ENCODE data around the gene FZD10. TPM values are rescaled to one million over a fixed set of nuclear protein-coding genes. Genes with fewer than 3 reads are reported as not detected.

Gene FZD10
- total RNA-seq, 2 experiments from 2014 or later: not detected

GRCh38 chr12:130178282-130178681, 16.0 kb downstream of the FZD10 start:
- Mint-ChIP-seq H3K4me3 (no peak overlapping the region), H3K4me1 (ENCODE audit: low read depth) (no peaks in the 10 kb centered on the region), H3K27ac (no peak overlapping the region), H3K27me3 (ENCODE audit: low read depth) (peaks cover 53% of the 10 kb centered on the region), H3K36me3 (ENCODE audit: low read depth) (peaks cover 4% of the 10 kb centered on the region), H3K9me3 (peaks cover 9% of the 10 kb centered on the region)
- intact Hi-C loops (cut with micrococcal nuclease): no loop called here
- no peak for DNase-seq
- CTCF ChIA-PET: interaction anchor here (0.6 to 0.7 kb wide), 2 partner anchors 434 to 1484 kb away, joined by 3 to 4 read pairs; no protein-coding TSS in a partner anchor

DNA sequence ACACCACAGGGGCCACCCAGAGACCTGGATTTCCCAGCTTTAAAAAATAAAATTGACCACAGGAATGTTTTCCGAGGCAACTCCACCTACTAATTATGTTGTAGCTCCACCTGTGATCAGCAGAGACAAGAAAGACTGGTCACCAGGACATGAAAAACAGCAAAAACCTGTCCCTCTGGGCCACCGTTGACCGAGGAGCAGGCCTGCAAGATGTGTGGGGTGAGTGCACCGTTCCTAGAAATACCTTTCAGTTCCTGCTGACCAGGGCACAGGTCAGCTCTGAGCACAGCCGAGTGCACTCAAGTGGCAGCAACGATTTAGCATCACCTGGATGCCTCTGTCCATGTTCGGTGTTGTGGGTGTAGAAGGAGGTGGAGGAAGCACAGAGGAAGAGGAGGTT, 16.9 kb downstream of the FZD10 start:
- peaks cover 4% of the 10 kb centered on the region for H3K36me3 Mint-ChIP-seq (ENCODE audit: low read depth)
- no peak overlapping the region for H3K4me3 Mint-ChIP-seq
- no peak overlapping the region for H3K27ac Mint-ChIP-seq
- DNase-seq: no peak
- no peaks in the 10 kb centered on the region for H3K4me1 Mint-ChIP-seq (ENCODE audit: low read depth)
- H3K9me3 Mint-ChIP-seq: peaks cover 9% of the 10 kb centered on the region
- peaks cover 53% of the 10 kb centered on the region for H3K27me3 Mint-ChIP-seq (ENCODE audit: low read depth)
- intact Hi-C loops (cut with micrococcal nuclease): no loop called here
- CTCF ChIA-PET: no interaction called here

GRCh38 chr12:130179621-130180020, 17.4 kb downstream of the FZD10 start:
- peaks cover 9% of the 10 kb centered on the region for H3K9me3 Mint-ChIP-seq
- CTCF ChIA-PET: no interaction called here
- H3K4me3 Mint-ChIP-seq: no peak overlapping the region
- peaks cover 49% of the 10 kb centered on the region for H3K27me3 Mint-ChIP-seq (ENCODE audit: low read depth)
- no peaks in the 10 kb centered on the region for H3K4me1 Mint-ChIP-seq (ENCODE audit: low read depth)
- DNase-seq: no peak
- peaks cover 4% of the 10 kb centered on the region for H3K36me3 Mint-ChIP-seq (ENCODE audit: low read depth)
- H3K27ac Mint-ChIP-seq: no peak overlapping the region
- intact Hi-C loops (cut with micrococcal nuclease): no loop called here

GRCh38 chr12:130181211-130181610, 18.9 kb downstream of the FZD10 start:
- Mint-ChIP-seq H3K4me3 (no peak overlapping the region), H3K27me3 (ENCODE audit: low read depth) (peaks cover 37% of the 10 kb centered on the region), H3K27ac (no peak overlapping the region), H3K9me3 (peaks cover 6% of the 10 kb centered on the region), H3K4me1 (ENCODE audit: low read depth) (no peaks in the 10 kb centered on the region), H3K36me3 (ENCODE audit: low read depth) (peaks cover 4% of the 10 kb centered on the region)
- CTCF ChIA-PET: interaction anchor here (0.6 kb wide), 1 partner anchor 233 kb away, joined by 3 read pairs; no protein-coding TSS in a partner anchor
- no peak for DNase-seq
- intact Hi-C loops (cut with micrococcal nuclease): no loop called here

DNA sequence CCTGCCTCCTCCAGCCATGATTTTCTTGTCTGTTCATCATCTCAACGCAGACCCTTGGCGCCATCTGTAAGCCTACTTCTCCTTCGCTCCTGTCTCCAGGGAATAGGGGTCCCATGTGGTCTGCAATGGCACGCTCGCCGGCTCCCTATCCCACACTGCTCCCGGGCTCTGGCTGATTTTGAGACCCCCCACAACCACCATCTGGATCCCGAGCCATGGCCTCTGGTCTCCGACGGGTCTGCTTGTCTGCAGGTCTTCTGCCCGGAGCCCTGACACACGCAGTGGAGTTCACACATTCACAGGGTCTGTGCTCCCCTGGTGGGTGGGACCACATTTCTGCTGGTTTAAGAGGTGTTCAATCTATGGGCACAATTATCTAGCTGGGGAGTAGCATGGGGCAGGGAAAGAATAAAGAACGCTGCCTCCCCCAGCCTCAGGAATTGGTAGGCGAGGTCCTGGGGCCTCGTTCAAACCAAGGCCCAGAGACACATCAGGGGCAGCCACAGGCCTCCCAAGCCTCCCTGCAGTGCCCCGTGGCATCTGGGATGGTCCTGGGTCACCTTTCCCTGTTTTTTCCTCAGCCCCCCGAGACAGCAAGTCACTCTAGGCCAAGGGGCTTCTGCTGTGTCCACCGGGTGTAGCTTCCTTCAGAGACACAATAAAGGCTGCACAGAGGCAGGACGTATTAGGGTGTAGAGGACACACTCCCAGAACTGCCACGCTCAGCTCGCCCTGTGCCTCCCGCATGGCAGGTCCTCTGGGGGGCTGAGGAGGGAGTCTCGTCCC, 21.5 kb downstream of the FZD10 start:
- no peak overlapping the region for H3K27ac Mint-ChIP-seq
- H3K27me3 Mint-ChIP-seq (ENCODE audit: low read depth): peaks cover 28% of the 10 kb centered on the region
- H3K4me1 Mint-ChIP-seq (ENCODE audit: low read depth): no peaks in the 10 kb centered on the region
- intact Hi-C loops (cut with micrococcal nuclease): no loop called here
- peaks cover 4% of the 10 kb centered on the region for H3K36me3 Mint-ChIP-seq (ENCODE audit: low read depth)
- CTCF ChIA-PET: no interaction called here
- DNase-seq: no peak
- peaks cover 5% of the 10 kb centered on the region for H3K9me3 Mint-ChIP-seq
- no peak overlapping the region for H3K4me3 Mint-ChIP-seq

GRCh38 chr12:130184404-130185090, 22.3 kb downstream of the FZD10 start:
- intact Hi-C loops (cut with micrococcal nuclease): no loop called here
- DNase-seq: no peak
- Mint-ChIP-seq H3K27me3 (ENCODE audit: low read depth) (peaks cover 27% of the 10 kb centered on the region), H3K4me1 (ENCODE audit: low read depth) (no peaks in the 10 kb centered on the region), H3K9me3 (peaks cover 5% of the 10 kb centered on the region), H3K27ac (no peak overlapping the region), H3K36me3 (ENCODE audit: low read depth) (peaks cover 4% of the 10 kb centered on the region), H3K4me3 (no peak overlapping the region)
- CTCF ChIA-PET: no interaction called here

DNA sequence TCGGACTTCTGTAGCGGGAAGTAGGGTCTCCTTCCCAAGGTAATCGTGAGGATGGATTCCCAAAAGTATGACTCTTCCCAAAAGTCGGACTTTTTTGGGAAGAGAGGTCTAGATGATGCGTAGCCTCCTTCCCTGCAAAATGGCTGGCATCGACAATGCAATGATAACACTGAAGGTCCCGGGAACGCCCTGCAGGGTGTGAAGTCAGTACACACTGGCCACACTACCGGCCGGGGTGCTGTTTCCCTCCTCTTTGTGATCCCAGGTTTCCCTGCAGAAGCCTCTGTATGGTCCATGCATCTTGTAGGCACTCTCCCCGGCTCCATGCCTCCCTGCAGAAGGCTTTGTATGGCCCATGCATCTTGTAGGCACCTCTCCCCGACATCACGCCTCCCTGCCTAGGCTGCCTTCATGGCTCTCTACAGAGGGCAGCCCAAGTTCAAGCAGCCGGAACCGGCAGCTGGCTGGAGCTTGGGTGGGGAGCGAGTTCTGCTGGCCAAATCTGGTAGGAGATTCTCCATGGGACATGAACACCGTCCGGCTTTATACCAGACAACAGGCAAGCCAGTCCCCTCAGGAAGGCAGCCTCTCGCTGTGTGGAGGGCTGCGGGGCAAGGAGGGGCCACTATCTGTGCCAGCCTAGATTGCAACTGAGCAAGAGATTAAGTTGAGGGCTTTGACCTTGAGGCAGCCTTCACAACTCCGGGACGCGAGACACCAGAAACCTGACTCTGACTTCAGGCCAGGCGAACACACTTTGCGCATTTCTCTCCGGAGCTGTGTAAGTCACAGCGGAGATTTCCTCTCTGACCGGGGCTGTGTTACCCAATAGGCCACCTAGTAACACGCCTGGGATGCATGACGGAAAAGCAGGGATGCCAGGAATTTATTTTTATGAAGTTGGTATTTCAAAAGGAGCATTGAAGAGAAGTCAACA, 23.5 kb downstream of the FZD10 start:
- intact Hi-C loops (cut with micrococcal nuclease): no loop called here
- Mint-ChIP-seq H3K4me3 (no peak overlapping the region), H3K27ac (no peak overlapping the region), H3K4me1 (ENCODE audit: low read depth) (no peaks in the 10 kb centered on the region), H3K9me3 (peaks cover 5% of the 10 kb centered on the region), H3K27me3 (ENCODE audit: low read depth) (peaks cover 25% of the 10 kb centered on the region), H3K36me3 (ENCODE audit: low read depth) (peaks cover 4% of the 10 kb centered on the region)
- DNase-seq: no peak
- CTCF ChIA-PET: no interaction called here

DNA sequence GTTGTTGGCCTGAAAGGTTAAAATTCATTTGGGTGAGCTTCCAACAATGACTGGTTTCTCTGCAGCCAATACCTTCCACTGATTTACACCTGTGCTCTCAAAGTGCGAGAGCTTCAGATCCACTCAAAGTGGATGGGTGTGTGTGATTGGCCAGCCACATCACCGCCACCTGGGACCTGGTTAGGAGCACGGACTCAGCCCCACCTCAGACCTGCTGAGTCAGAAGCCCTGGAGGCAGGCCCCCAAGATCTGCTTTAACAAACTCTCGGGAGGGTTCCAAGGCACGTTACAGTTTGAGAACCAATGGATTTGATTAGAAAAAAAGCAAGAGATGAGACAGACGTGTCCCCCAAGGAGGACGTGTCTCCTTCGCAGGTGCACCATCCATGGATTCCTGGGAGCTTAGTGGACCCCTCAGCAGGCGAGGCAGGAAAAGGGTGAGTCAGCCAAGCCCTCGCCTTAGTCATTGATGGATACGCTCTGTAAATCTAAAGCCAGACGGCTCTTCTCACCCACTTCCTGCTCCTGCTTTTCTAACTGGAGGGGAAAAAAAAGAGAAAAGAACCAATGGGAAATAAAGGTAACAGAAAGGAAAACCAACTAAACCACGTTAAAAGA, 24.5 kb downstream of the FZD10 start:
- intact Hi-C loops (cut with micrococcal nuclease): no loop called here
- Mint-ChIP-seq H3K27me3 (ENCODE audit: low read depth) (peaks cover 20% of the 10 kb centered on the region), H3K4me3 (no peak overlapping the region), H3K36me3 (ENCODE audit: low read depth) (peaks cover 4% of the 10 kb centered on the region), H3K9me3 (peaks cover 5% of the 10 kb centered on the region), H3K4me1 (ENCODE audit: low read depth) (no peaks in the 10 kb centered on the region), H3K27ac (no peak overlapping the region)
- CTCF ChIA-PET: no interaction called here
- DNase-seq: no peak

- DNase-seq: no peak
- intact Hi-C loops (cut with micrococcal nuclease): no loop called here
- no peaks in the 10 kb centered on the region for H3K4me1 Mint-ChIP-seq (ENCODE audit: low read depth)
- no peaks in the 10 kb centered on the region for H3K9me3 Mint-ChIP-seq
- peaks cover 13% of the 10 kb centered on the region for H3K27me3 Mint-ChIP-seq (ENCODE audit: low read depth)
- H3K36me3 Mint-ChIP-seq (ENCODE audit: low read depth): no peaks in the 10 kb centered on the region
- H3K4me3 Mint-ChIP-seq: no peak overlapping the region
- CTCF ChIA-PET: interaction anchor here (0.6 to 0.7 kb wide), 2 partner anchors 145 to 1246 kb away, joined by 3 to 4 read pairs; no protein-coding TSS in a partner anchor
- H3K27ac Mint-ChIP-seq: no peak overlapping the region
Measured at GRCh38 chr12:130192642-130193345, 30.5 kb downstream of the FZD10 start.

DNA sequence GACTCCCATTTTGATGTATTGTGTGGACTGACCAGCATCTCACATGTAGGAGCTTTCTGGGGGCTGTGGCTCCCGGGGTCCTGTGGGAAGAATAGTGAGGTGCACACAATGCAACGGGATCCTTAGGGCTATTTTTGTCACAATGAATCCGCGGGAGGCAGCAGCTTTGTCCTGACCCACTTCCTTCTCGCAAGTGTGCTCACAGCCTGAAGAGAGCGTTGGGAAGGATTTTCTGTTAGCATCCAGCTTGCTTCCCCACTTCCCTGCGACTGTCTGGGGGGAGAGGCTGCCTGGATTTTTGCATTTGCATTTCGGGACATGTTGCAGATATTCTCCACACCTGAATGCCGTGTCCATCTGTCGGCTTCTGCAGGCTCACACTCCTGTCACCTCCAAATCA, 31.9 kb downstream of the FZD10 start:
- H3K27ac Mint-ChIP-seq: no peak overlapping the region
- CTCF ChIA-PET: interaction anchor here (0.6 kb wide), 1 partner anchor 37 kb away, joined by 4 read pairs; no protein-coding TSS in a partner anchor
- no peaks in the 10 kb centered on the region for H3K9me3 Mint-ChIP-seq
- intact Hi-C loops (cut with micrococcal nuclease): no loop called here
- no peak overlapping the region for H3K4me3 Mint-ChIP-seq
- peaks cover 5% of the 10 kb centered on the region for H3K27me3 Mint-ChIP-seq (ENCODE audit: low read depth)
- no peak for DNase-seq
- no peaks in the 10 kb centered on the region for H3K36me3 Mint-ChIP-seq (ENCODE audit: low read depth)
- no peaks in the 10 kb centered on the region for H3K4me1 Mint-ChIP-seq (ENCODE audit: low read depth)

- Mint-ChIP-seq H3K9me3 (no peaks in the 10 kb centered on the region), H3K4me1 (ENCODE audit: low read depth) (no peaks in the 10 kb centered on the region), H3K27me3 (ENCODE audit: low read depth) (peaks cover 5% of the 10 kb centered on the region), H3K36me3 (ENCODE audit: low read depth) (no peaks in the 10 kb centered on the region), H3K27ac (no peak overlapping the region), H3K4me3 (no peak overlapping the region)
- CTCF ChIA-PET: no interaction called here
- no peak for DNase-seq
- intact Hi-C loops (cut with micrococcal nuclease): no loop called here
Measured at GRCh38 chr12:130195369-130195768, 33.1 kb downstream of the FZD10 start.
